RPMI8226 (cell line): ENCODE measurements around the gene MYL9.
"Not testable (repeated sequence)": the region's sequence is repeated elsewhere in the genome, so short reads cannot be mapped to it uniquely, and the experiment has no call there.

Source experiments
- DNase-seq: peaks from one replicate; pipeline ENCODE4 v3.0.0-alpha.2; 2015

The MYL9 gene

DNA sequence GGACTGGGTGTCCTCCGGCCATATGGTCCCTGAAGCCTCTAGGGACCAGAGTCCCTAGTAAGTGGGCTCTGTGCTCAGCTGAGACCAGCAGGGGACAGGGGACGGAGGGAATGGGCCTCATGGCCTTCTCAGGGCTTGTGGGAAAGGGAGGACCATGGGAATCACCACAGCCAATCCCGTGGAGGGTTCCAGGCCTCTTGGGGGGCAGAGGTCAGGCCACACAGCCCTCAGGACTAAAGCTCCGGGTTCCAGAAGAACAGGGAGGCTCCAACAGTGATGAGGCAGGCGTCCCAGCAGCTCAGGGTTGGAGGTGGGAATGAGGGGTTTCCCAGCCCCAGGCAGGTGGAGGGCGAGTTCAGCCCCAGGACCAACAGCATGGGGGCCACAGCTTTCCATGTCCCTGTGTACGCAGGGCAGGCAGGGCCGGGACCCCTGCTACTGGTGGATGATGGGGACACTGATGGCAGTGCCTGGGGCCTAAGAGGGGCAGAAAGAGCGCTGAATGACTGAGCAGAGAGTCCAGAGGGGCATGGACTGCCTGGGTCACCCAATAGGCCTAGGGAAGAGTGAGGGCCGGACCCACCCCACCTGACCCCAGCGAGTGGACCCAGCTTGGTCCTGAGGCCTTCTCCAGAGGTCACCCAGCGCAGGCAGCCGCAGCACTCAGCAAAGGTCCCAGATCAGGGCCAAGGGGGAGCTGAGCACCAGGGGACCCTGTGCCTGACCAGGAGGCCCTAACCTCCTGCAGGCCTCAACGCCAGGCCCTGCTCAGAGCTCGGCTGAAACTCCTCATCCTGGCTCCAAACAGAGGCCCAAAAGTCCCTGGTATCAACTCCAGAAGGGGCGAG, 8.8 kb downstream of the MYL9 start:
- no peak for DNase-seq

DNA sequence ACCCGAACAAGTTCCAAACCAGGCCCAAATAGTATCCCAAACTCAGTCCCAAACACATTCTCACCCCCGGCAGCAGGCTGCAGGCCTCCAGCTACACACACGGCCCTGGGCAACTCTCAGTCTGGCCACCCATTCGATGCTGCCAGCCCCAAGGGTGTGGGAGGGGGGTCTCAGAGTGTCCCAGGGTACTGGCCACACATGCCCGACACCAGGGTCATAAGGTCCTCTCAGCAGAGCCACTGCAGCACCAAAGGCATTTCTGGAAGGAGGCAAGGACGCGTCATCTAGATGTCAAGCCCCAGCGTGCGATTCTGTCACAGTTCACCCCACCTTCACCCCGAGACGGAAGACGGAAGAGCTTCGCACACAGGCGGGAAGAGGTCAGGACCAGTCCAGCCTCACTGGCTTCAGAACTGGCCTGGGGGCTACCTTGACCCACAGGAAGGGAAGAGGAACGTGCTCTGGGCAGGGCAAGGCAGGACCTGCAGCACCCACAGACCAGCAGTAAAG, 9.5 kb downstream of the MYL9 start:
- no peak for DNase-seq

- DNase-seq: no peak
These were observed 13.9 kb downstream of the MYL9 start for GRCh38 chr20:36555248-36555647.

DNA sequence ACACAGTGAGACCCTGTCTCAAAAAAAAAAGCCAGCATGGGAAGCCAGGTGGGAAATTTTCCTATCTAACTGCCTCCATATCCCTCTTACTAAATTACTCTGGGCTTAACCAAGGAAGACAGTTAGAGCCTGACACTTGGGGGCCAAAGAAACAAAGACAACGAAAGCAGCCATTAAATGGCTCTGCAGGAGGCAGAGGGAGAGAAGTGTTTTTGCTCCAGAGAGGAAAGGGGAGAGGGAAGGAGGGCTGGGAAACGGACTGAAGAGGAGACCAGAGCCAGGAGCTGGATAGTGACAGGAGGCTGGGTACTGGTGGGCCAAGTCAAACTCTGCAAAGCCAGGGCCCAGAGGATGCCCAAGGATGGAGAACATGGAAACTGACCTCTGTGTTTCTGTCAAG, 21.4 kb downstream of the MYL9 start:
- no peak for DNase-seq

GRCh38 chr20:36563374-36563773, 22.1 kb downstream of the MYL9 start:
- DNase-seq: no peak

- DNase-seq: not testable (repeated sequence)
These were observed 22.9 kb downstream of the MYL9 start for GRCh38 chr20:36564078-36564725.

DNA sequence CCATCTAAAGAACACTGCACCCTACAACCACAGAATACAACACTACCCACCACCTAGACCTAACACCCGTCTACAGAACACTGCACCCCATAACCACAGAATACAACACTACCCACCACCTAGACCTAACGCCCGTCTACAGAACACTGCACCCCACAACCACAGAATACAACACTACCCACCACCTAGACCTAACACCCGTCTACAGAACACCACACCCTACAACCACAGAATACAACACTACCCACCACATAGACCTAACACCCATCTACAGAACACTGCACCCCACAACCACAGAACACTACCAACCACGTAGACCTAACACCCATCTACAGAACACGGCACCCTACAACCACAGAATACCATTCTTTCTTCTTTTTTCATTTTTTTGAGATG, 23.4 kb downstream of the MYL9 start:
- not testable (repeated sequence) for DNase-seq

DNA sequence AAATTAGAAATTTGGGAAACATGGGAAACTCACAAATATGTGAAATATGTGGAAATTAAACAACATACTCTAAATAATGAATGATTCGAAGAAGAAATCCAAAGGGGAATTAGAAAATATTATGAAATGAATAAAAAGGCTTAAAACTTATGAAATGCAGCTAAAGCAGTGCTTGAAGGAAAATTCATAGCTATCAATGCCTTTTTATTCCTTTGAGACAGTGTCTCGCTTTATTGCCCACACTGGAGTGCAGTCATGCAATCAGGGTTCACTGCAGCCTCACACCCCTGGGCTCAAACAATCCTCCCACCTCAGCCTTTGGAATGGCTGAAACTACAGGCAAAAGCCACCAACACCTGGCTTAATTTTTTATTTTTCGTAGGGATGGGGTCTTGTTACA, 24.2 kb downstream of the MYL9 start:
- DNase-seq: no peak

GRCh38 chr20:36569847-36570429, 28.6 kb downstream of the MYL9 start:
- DNase-seq: no peak

DNA sequence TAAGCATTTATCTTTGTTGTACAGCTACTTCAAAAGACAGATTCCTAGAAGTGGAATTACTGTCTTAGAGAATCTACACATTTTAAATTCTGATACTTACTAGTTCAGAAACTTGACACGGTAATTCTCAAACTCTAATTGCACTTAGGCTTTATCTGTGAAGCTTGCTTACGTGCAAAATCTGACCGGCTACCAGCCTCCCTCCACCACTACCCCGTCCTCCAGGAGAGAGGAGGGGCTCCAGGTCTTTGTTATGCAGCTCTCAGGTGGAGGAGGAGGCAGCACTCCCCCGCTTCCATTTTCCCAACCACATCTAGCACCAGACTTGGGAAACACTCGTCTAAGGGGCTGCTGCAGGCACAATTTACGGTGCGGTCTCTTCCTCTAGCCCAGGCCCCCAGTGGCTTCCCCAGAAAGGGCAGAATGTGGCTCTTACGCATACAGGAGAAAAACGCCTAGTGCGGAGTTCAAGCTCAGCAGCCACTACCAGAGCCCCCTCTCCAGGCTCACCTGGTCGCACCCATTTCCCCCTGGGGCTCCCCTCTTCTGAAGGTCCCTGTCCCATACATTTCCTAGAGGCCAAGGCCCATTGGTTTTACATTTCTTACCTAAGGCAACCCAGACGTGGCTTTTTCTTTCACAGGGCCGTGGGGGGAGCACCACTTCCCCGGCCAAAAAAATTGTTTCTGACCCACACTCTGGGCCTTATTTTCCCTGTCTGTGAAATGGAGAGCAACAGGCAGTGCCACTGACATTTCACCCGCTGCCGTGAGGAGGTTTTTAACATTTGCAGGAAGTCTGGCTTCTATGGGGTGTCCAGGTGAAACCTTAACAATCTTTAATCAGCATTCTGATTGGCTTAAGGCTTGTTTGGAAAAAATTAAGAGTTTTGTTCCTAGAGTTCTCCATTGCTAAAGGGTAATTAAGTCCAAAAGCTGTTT, 30.5 kb downstream of the MYL9 start:
- DNase-seq: no peak

DNA sequence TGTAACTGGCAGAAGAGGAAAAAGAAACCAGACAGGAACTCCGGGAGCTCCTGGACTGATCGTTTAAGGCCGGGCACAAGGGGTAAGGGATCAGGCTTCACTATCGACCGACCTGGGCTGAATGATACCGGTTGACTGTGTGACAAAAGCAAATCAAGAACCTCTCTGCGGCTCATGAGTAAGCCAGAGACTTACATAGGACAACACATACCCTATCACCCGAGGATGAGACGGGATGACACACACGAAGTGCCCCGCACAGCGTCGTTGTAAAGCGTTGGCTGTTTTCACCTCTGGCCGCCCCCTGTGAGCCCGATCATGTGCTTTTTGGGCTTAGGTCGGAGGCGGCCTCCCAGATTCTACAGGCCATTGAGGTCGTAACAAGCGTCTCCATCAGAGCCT, 31.4 kb downstream of the MYL9 start:
- peak; percentile 27 for DNase-seq

GRCh38 chr20:36573103-36573797, 31.9 kb downstream of the MYL9 start, which contains the start of gene TGIF2:
TSS of gene TGIF2 (plus strand) at chr20:36573597. CDS start at chr20:36578775, 5,178 bp downstream.
- DNase-seq: peak; percentile 88

- DNase-seq: peak; percentile 31
These were observed 32.6 kb downstream of the MYL9 start for GRCh38 chr20:36573798-36574365.

DNA sequence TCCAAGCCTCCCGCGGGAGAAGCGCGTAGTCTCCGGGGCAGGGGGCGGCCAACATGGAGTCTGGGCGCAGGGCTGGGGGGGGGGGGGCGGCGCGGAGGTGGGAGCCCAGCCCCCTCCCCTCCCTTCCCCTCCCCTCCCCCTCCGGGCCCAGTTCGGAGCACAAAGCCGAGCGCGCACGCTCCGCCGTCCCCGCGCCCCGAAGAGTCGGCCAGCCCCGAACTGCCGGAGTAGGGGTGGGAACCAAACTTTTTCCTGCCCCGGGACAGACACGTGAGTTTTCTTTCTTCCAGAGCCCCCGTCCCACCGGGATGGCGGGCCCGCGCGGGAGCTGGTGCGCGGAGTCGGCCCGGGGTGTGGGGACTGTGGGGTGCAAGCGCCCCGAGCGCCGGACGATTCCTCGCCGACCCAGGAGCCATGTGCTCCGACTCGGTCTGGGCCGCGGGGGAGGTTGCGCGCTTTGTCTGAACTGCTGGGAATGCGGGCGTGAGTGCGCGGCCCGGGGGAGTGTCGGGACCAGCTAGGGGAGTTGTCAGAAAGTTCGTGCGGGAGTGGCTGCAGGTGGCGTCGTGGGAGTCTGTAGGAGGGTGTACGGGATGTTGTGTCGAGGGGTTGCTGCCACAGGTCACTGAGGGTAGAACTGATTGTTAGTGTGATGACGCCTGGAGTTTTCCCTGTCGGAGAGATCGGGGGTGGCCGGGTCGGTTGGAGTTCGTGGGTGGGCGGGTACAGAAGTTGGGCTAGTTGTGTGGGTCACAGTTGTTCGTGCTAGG, 33.2 kb downstream of the MYL9 start:
- peak; percentile 59 for DNase-seq

DNA sequence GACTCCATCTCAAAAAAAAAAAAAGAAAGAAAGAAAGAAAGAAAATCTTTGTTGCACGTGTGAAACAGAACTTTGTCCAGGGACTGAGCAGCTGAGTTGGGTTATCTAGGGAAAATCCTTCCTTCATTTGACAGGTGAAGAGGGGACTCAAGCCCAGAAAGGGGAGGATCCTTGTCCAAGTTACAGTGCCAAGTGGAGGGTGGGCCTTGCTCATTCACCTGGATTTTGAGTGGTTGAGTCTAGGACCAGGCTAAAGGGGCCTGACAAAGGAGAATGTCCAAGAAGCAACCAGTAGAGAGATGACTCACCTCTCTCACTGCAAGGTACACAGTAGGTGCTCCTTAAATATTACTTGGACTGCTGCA, 34.7 kb downstream of the MYL9 start:
- no peak for DNase-seq

DNA sequence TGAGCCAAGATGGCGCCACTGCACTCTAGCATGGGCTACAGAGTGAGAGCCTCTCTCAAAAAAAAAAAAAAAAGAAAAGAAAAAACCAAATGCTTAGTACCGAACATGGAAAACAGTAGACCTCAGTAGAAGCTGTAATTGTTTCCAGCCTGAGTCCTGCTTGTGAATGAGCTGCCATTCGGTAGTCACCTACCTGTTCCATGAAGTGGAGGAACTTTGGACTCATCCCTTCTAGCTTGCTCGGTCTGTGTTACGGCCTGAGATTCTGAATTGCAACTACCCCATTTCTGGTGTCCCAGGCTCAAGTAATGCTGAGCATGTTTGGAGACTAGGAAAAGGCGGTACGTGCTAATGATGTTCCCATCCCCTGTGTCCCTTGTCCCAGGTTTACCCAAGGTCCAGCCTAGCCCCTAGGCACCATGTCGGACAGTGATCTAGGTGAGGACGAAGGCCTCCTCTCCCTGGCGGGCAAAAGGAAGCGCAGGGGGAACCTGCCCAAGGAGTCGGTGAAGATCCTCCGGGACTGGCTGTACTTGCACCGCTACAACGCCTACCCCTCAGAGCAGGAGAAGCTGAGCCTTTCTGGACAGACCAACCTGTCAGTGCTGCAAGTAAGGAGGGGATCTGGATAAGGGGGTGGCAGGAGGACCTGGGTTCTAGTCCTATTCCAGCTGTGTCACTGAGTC, 37.2 kb downstream of the MYL9 start:
- DNase-seq: no peak

DNA sequence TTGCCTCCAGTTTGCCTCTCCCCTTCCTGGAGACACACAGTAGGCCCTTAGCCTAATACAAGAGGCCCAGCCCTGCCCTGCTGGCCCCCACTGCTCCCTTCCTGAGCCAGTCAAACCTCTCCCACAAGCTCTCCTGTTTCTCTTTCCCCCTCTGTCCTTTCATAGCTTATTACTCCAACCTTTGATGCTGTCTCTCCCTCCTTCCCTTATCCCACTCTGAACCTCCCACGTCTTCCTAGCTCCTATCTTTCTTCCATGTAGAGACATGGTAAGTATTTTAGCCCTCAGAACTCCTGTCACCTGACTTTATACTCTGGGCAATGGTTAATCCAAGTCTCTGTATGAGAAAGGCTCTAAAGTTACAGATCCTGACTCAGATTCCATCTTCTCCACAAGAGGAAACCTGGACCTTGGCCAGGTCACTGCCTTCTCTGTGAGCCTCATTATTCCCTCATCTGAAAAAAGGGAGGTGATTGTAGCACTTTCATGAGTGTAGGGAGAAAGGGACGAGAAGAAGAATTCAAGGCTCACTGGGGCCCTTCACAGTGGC, 38.8 kb downstream of the MYL9 start:
- no peak for DNase-seq

DNA sequence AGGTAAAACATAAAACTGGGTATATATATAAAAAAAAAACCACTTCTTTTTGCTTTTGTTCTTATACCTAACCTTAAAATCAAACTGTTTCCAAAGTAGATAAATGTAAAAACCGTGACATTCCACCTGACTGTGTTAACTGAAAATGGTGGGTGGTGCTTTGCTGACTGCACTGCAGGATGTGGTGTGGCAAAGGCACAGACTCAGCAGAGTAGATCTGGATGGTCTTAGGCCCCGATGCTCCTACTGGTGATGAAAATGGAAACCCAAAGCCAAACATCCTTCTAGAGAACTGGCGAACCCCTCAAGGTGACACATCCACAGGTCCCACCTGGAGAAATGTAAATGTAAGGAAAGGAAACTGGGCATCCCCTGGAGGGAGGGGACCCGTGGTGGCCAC, 41.0 kb downstream of the MYL9 start:
- DNase-seq: no peak

DNA sequence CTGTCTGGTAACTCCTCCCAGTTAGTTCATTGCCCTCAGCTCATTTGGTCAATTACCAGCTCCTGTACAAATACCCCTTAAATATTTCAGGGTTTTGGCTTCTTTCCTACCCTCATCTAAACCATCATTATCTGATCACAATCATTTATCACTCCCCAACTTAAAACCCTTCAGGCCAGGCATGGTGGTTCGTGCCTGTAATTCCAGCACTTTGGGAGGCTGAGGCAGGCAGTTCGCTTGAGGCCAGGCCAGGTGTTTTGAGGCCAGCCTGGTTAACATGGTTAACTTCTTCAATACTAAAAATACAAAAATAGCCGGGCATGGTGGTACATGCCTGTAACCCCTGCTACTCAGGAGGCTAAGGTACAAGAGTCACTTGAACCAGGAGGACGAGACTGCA, 41.5 kb downstream of the MYL9 start:
- no peak for DNase-seq

- no peak for DNase-seq
These were observed 42.7 kb downstream of the MYL9 start for GRCh38 chr20:36584018-36584481.
